IMR-90 (cell line): ENCODE measurements around the gene LDLRAD1.
"Not testable (repeated sequence)": the region's sequence is repeated elsewhere in the genome, so short reads cannot be mapped to it uniquely, and the experiment has no call there.

Source experiments
- CEBPB ChIP-seq: IDR thresholded peaks from 2 replicates; pipeline ENCODE4 v1.6.1; 2012; ENCODE audit warnings: low read depth, low read length, improper control_type of control experiment
- FOS ChIP-seq: fragments of 150-350 bp; IDR thresholded peaks from 2 replicates; pipeline ENCODE4 v1.6.1; 2016; ENCODE audit warnings: low read depth, low read length
- MAFK ChIP-seq: IDR thresholded peaks from 2 replicates; pipeline ENCODE4 v1.6.1; 2012; ENCODE audit warnings: low read depth, low read length, improper control_type of control experiment
- MAZ ChIP-seq: IDR thresholded peaks from 2 replicates; pipeline ENCODE4 v1.6.1; 2012; ENCODE audit warnings: low read depth, mild to moderate bottlenecking, low read length, improper control_type of control experiment, moderate library complexity, borderline replicate concordance
- MXI1 ChIP-seq: IDR thresholded peaks from 2 replicates; pipeline ENCODE4 v1.6.1; 2012; ENCODE audit warnings: low read depth, mild to moderate bottlenecking, low read length, moderate library complexity, borderline replicate concordance
- POLR2A ChIP-seq: IDR thresholded peaks from 2 replicates; pipeline ENCODE4 v1.6.1; 2012; ENCODE audit warnings: mild to moderate bottlenecking, low read depth, low read length
- RAD21 ChIP-seq: IDR thresholded peaks from 2 replicates; pipeline ENCODE4 v1.6.1; 2012; ENCODE audit warnings: low read length, improper control_type of control experiment
- SMC3 ChIP-seq: fragments of 150-350 bp; IDR thresholded peaks from 2 replicates; pipeline ENCODE4 v1.6.1; 2016; ENCODE audit warnings: low read depth, mild to moderate bottlenecking, antibody characterized with exemption, low read length, moderate library complexity
- TF ChIP-seq, protein P1 (sequence below): conservative IDR thresholded peaks from 2 replicates; pipeline ENCODE4 v1.5.1; 2012; ENCODE audit warnings: mild to moderate bottlenecking, low read depth, low read length, improper control_type of control experiment
- TF ChIP-seq, protein P2 (sequence below): fragments of 150-350 bp; IDR thresholded peaks from 2 replicates; pipeline ENCODE4 v1.6.1; 2017; ENCODE audit warnings: mild to moderate bottlenecking, antibody characterized with exemption, low read length, low read depth
- TF ChIP-seq, protein P3 (sequence below): fragments of 150-350 bp; IDR thresholded peaks from 2 replicates; pipeline ENCODE4 v1.6.1; 2016; ENCODE audit warnings: low read depth, mild to moderate bottlenecking, low read length, moderate library complexity, borderline replicate concordance

DNA sequence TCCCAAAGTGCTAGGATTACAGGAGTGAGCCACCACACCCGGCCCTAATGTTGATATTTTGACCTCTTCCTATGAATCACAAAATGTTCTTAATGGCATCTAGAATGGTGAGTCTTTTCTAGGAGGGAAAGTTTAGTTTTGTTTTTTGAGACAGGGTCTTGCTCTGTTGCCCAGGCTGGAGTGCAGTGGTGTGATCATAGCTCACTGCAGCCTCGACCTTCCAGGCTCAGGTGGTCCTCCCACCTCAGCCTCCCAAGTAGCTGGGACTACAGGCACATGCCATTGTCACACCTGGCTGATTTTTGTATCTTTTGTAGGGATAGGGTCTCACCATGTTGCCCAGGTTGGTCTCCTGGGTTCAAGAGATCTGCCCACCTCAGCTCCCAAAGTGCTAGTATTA lies 48.7 kb downstream of the LDLRAD1 start:
- TF ChIP-seq, protein P1, sequence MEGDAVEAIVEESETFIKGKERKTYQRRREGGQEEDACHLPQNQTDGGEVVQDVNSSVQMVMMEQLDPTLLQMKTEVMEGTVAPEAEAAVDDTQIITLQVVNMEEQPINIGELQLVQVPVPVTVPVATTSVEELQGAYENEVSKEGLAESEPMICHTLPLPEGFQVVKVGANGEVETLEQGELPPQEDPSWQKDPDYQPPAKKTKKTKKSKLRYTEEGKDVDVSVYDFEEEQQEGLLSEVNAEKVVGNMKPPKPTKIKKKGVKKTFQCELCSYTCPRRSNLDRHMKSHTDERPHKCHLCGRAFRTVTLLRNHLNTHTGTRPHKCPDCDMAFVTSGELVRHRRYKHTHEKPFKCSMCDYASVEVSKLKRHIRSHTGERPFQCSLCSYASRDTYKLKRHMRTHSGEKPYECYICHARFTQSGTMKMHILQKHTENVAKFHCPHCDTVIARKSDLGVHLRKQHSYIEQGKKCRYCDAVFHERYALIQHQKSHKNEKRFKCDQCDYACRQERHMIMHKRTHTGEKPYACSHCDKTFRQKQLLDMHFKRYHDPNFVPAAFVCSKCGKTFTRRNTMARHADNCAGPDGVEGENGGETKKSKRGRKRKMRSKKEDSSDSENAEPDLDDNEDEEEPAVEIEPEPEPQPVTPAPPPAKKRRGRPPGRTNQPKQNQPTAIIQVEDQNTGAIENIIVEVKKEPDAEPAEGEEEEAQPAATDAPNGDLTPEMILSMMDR = not testable (repeated sequence)
- TF ChIP-seq POLR2A, CEBPB, MAFK, RAD21, MAZ, FOS, MXI1, SMC3: not testable (repeated sequence)
- TF ChIP-seq, protein P2, sequence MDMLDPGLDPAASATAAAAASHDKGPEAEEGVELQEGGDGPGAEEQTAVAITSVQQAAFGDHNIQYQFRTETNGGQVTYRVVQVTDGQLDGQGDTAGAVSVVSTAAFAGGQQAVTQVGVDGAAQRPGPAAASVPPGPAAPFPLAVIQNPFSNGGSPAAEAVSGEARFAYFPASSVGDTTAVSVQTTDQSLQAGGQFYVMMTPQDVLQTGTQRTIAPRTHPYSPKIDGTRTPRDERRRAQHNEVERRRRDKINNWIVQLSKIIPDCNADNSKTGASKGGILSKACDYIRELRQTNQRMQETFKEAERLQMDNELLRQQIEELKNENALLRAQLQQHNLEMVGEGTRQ = not testable (repeated sequence)
- TF ChIP-seq, protein P3, sequence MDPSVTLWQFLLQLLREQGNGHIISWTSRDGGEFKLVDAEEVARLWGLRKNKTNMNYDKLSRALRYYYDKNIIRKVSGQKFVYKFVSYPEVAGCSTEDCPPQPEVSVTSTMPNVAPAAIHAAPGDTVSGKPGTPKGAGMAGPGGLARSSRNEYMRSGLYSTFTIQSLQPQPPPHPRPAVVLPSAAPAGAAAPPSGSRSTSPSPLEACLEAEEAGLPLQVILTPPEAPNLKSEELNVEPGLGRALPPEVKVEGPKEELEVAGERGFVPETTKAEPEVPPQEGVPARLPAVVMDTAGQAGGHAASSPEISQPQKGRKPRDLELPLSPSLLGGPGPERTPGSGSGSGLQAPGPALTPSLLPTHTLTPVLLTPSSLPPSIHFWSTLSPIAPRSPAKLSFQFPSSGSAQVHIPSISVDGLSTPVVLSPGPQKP = not testable (repeated sequence)
